SU-DHL-6 (cell line): ENCODE data around the gene MAST4.

ENCODE experiments used
- H2AFZ ChIP-seq: fragments of 200-600 bp; sonication (generic); 2 replicates; pipeline ENCODE4 v1.6.1; 2014; ENCODE audit warnings: low read depth, mild to moderate bottlenecking, moderate library complexity, mixed read lengths, antibody characterized with exemption, low read length; ENCODE audit not compliant: severe bottlenecking
- H3F3A ChIP-seq: fragments of 200-600 bp; shearing (Covaris generic); 2 replicates; pipeline ENCODE4 v1.6.0; 2016; ENCODE audit warnings: antibody characterized with exemption, mild to moderate bottlenecking; ENCODE audit not compliant: insufficient read depth
- H3K27ac ChIP-seq: fragments of 200-600 bp; sonication (generic); 2 replicates; pipeline ENCODE4 v1.5.1; 2016; ENCODE audit warnings: low read depth, mild to moderate bottlenecking, low read length, moderate library complexity, mixed read lengths
- H3K27me3 ChIP-seq: fragments of 200-600 bp; sonication (generic), shearing (Covaris generic); 2 replicates; pipeline ENCODE4 v1.6.0; 2014; ENCODE audit warnings: mild to moderate bottlenecking, low read length
- H3K36me3 ChIP-seq: fragments of 200-600 bp; sonication (generic); 2 replicates; pipeline ENCODE4 v1.6.1; 2014; ENCODE audit warnings: mild to moderate bottlenecking, low read length, mixed read lengths
- H3K4me2 ChIP-seq: fragments of 300-600, 200-600 bp; shearing (Covaris generic), sonication (generic); 2 replicates; pipeline ENCODE4 v1.6.0; 2014; ENCODE audit warnings: low read length, low read depth, mild to moderate bottlenecking; ENCODE audit not compliant: poor library complexity, severe bottlenecking
- H3K4me3 ChIP-seq: fragments of 200-600 bp; sonication (generic); 2 replicates; pipeline ENCODE4 v1.5.1; 2014; ENCODE audit warnings: antibody characterized with exemption, low read length, mild to moderate bottlenecking, mixed read lengths; ENCODE audit not compliant: insufficient read depth, poor library complexity, severe bottlenecking
- H3K79me2 ChIP-seq: fragments of 200-600 bp; sonication (generic); 2 replicates; pipeline ENCODE4 v1.6.1; 2014; ENCODE audit warnings: mild to moderate bottlenecking, low read length, moderate library complexity; ENCODE audit not compliant: insufficient read depth
- H3K9ac ChIP-seq: fragments of 200-600 bp; sonication (generic); 2 replicates; pipeline ENCODE4 v1.7.0; 2014; ENCODE audit warnings: mild to moderate bottlenecking, low read length
- H3K9me2 ChIP-seq: fragments of 200-600 bp; sonication (generic); replicated peaks from 2 replicates; pipeline ENCODE4 v1.6.1; 2014; ENCODE audit warnings: low read length; ENCODE audit not compliant: insufficient read depth
- H3K9me3 ChIP-seq: fragments of 200-600 bp; sonication (generic); 2 replicates; pipeline ENCODE4 v1.6.1; 2014; ENCODE audit warnings: low read length, mixed read lengths; ENCODE audit not compliant: insufficient read depth
- H4K20me1 ChIP-seq: fragments of 200-600 bp; sonication (generic); 2 replicates; pipeline ENCODE4 v1.6.1; 2014; ENCODE audit warnings: low read depth, mild to moderate bottlenecking, antibody characterized with exemption, low read length, moderate library complexity, mixed read lengths
- EZH2phosphoT487 ChIP-seq: fragments of 200-600 bp; sonication (generic), shearing (Covaris generic); conservative IDR thresholded peaks from 2 replicates; pipeline ENCODE4 v1.6.1; 2018; ENCODE audit warnings: mild to moderate bottlenecking, antibody characterized with exemption, low read length, moderate library complexity, mixed read lengths
- TF ChIP-seq, protein P1 (sequence below): fragments of 200-600 bp; sonication (generic); IDR thresholded peaks from one replicate; pipeline ENCODE4 v1.5.1; 2017; ENCODE audit warnings: antibody characterized with exemption, mild to moderate bottlenecking, low read length, moderate library complexity; ENCODE audit not compliant: insufficient read depth, poor library complexity, severe bottlenecking

The MAST4 gene

DNA sequence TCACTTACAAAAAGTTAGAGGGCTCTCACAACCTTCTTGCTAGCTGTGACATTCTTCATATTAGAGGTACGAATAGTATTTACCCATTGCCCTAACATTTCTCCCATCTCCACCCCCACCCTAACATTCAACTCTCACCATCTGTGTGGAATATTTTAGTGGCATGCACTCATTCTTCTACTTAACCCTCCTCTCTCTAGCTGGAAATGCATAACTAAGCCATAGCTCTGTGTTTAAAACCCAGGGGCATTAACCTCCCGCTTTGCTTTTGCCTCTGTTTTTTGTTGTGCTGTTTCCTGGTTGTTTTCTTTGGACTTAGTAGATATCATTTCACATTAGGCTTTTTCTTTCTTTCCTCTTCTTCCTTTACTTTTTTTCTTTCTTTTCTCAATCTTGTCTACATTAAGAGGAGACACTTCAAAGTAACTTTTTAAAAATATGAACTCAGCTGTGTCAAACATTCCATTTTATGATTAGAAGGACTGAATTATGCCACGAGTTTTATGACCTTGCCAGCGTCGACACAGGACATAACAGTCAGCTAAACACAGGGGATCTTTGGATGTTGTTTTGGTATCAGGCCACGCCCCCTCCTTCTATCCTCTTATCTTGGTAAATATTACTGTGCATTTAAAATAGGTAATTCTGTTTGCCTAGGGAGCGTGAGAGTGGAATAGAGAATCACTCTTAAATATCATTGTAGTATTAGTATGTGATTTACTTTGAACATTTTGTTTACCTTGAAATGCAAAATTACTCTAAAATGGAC is 364.4 kb downstream of the MAST4 start:
- no peaks in the 10 kb centered on the region for H3K36me3 ChIP-seq
- no peaks in the 10 kb centered on the region for H3K27me3 ChIP-seq
- H3F3A ChIP-seq = no peaks in the 10 kb centered on the region
- H3K4me3 ChIP-seq = no peak overlapping the region
- H2AFZ ChIP-seq = no peak overlapping the region
- no peaks in the 10 kb centered on the region for H4K20me1 ChIP-seq
- H3K9me2 ChIP-seq = no peaks in the 10 kb centered on the region
- H3K79me2 ChIP-seq = no peaks in the 10 kb centered on the region
- H3K27ac ChIP-seq = no peak overlapping the region
- TF ChIP-seq, protein P1, sequence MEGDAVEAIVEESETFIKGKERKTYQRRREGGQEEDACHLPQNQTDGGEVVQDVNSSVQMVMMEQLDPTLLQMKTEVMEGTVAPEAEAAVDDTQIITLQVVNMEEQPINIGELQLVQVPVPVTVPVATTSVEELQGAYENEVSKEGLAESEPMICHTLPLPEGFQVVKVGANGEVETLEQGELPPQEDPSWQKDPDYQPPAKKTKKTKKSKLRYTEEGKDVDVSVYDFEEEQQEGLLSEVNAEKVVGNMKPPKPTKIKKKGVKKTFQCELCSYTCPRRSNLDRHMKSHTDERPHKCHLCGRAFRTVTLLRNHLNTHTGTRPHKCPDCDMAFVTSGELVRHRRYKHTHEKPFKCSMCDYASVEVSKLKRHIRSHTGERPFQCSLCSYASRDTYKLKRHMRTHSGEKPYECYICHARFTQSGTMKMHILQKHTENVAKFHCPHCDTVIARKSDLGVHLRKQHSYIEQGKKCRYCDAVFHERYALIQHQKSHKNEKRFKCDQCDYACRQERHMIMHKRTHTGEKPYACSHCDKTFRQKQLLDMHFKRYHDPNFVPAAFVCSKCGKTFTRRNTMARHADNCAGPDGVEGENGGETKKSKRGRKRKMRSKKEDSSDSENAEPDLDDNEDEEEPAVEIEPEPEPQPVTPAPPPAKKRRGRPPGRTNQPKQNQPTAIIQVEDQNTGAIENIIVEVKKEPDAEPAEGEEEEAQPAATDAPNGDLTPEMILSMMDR = no peak
- TF ChIP-seq EZH2phosphoT487 = no peak
- no peak overlapping the region for H3K9ac ChIP-seq
- no peaks in the 10 kb centered on the region for H3K9me3 ChIP-seq
- H3K4me2 ChIP-seq = no peak overlapping the region

- Histone ChIP-seq H3K4me3 (no peak overlapping the region), H4K20me1 (no peaks in the 10 kb centered on the region), H3K27ac (no peak overlapping the region), H3K79me2 (no peaks in the 10 kb centered on the region), H2AFZ (no peak overlapping the region), H3K27me3 (no peaks in the 10 kb centered on the region), H3F3A (no peaks in the 10 kb centered on the region), H3K9ac (no peak overlapping the region), H3K9me2 (no peaks in the 10 kb centered on the region), H3K9me3 (no peaks in the 10 kb centered on the region), H3K4me2 (no peak overlapping the region), H3K36me3 (no peaks in the 10 kb centered on the region)
- no peak for TF ChIP-seq EZH2phosphoT487
- TF ChIP-seq, protein P1 = no peak
Measured at GRCh38 chr5:66963559-66963971, 367.4 kb downstream of the MAST4 start.

GRCh38 chr5:66966439-66966838 is 370.2 kb downstream of the MAST4 start:
- H3K36me3 ChIP-seq = no peaks in the 10 kb centered on the region
- no peak overlapping the region for H3K4me3 ChIP-seq
- H3K27ac ChIP-seq = no peak overlapping the region
- no peak overlapping the region for H2AFZ ChIP-seq
- no peaks in the 10 kb centered on the region for H3K27me3 ChIP-seq
- H3K79me2 ChIP-seq = no peaks in the 10 kb centered on the region
- H3K9me3 ChIP-seq = no peaks in the 10 kb centered on the region
- H3K9me2 ChIP-seq = no peaks in the 10 kb centered on the region
- TF ChIP-seq EZH2phosphoT487 = no peak
- TF ChIP-seq, protein P1 = no peak
- no peaks in the 10 kb centered on the region for H3F3A ChIP-seq
- H3K9ac ChIP-seq = no peak overlapping the region
- H4K20me1 ChIP-seq = no peaks in the 10 kb centered on the region
- H3K4me2 ChIP-seq = no peak overlapping the region
